K562 (cell line): ENCODE measurements around the gene GORASP2. TPM values are rescaled to one million over a fixed set of nuclear protein-coding genes. Genes with fewer than 3 reads are reported as not detected.

Experiments
- ATAC-seq: fragments of 200-7000 bp; cut with Tn5 transposase; 3 replicates; pipeline ENCODE4 v1.9.1; 2020; ENCODE audit warnings: moderate library complexity
- BruUV-seq: library from RNA; stranded (reverse); fragments of 400-500 nt; replicated peaks from 2 replicates; lab custom pipeline; 2021; lab: Mats Ljungman, UMichigan
- CTCF ChIA-PET: fragments of 300-600 bp; formaldehyde crosslinking; extraction: SDS; loops from one replicate; lab custom pipeline; 2021; ENCODE audit warnings: low intra/inter-chr PET ratio; lab: Yijun Ruan, JAX
- POLR2A ChIA-PET: fragments of 300-600, 350-650 bp; sonication (Branson Sonifier 250); formaldehyde crosslinking; extraction: SDS; loops from one replicate; lab custom pipeline; 2021; ENCODE audit warnings: antibody characterized with exemption, inconsistent platforms; lab: Yijun Ruan, JAX
- DNase-seq, 4 experiments: peaks; one replicate each; pipeline versions ENCODE4 v3.0.0 to v3.0.0-alpha.2; 2011 to 2018; ENCODE audit warnings: low spot score in 3 of 4, mixed read lengths in 3 of 4; ENCODE audit errors: extremely low read depth in 1 of 4
- FAIRE-seq: peaks from 2 replicates; lab custom pipeline; 2011; peaks lifted over from hg19 to GRCh38; lab: Jason Lieb, UNC
- H2AFZ ChIP-seq: 2 replicates; pipeline ENCODE4 v1.6.0; 2011; ENCODE audit warnings: low read depth, low read length, control low read depth, inconsistent platforms
- H3K27ac ChIP-seq: fragments of 200-600 bp; 3 replicates; pipeline ENCODE4 v1.8.0; 2011; ENCODE audit warnings: low read depth, mild to moderate bottlenecking, control low read depth, inconsistent platforms, low read length, moderate library complexity, mixed read lengths; ENCODE audit errors: extremely low read depth
- H3K27me3 ChIP-seq, 2 experiments: fragments of 300-600 bp in 1 of 2; 2 replicates in 1 of 2; 3 replicates in 1 of 2; pipeline versions ENCODE4 v1.6.0 to v1.8.0; 2011; ENCODE audit warnings: inconsistent platforms in 2 of 2, low read length in 2 of 2, mild to moderate bottlenecking in 1 of 2, mixed read lengths in 1 of 2, moderate library complexity in 1 of 2; ENCODE audit not compliant: control insufficient read depth in 2 of 2, insufficient read depth in 2 of 2
- H3K36me3 ChIP-seq: fragments of 300-600 bp; 3 replicates; pipeline ENCODE4 v1.8.0; 2011; ENCODE audit warnings: mild to moderate bottlenecking, low read length, inconsistent platforms; ENCODE audit not compliant: control insufficient read depth, insufficient read depth
- H3K4me1 ChIP-seq, 2 experiments: fragments of 200-600 bp in 1 of 2; replicated peaks in 1 of 2; 2 replicates in 1 of 2; 3 replicates in 1 of 2; pipeline versions ENCODE4 v1.5.1 to v1.8.0; 2011; ENCODE audit warnings: inconsistent platforms in 2 of 2, low read length in 2 of 2, mild to moderate bottlenecking in 1 of 2, mixed read lengths in 1 of 2, moderate library complexity in 1 of 2; ENCODE audit not compliant: control insufficient read depth in 2 of 2, insufficient read depth in 2 of 2
- H3K4me2 ChIP-seq: 2 replicates; pipeline ENCODE4 v1.6.1; 2011; ENCODE audit warnings: low read length, control low read depth, inconsistent platforms, mixed read lengths; ENCODE audit not compliant: insufficient read depth
- H3K4me3 ChIP-seq: fragments of 200-600 bp; sonication (generic), shearing (Covaris generic); 2 replicates; pipeline ENCODE4 v1.5.1; 2016; ENCODE audit warnings: control low read depth, inconsistent platforms
- H3K79me2 ChIP-seq: fragments of 200-600 bp; 3 replicates; pipeline ENCODE4 v1.8.0; 2011; ENCODE audit warnings: low read length, inconsistent platforms; ENCODE audit not compliant: control insufficient read depth, insufficient read depth
- H3K9ac ChIP-seq, 2 experiments: 2 replicates each; pipeline versions ENCODE4 v1.6.0 to v1.6.1; 2011; ENCODE audit warnings: low read depth in 2 of 2, low read length in 2 of 2, control low read depth in 1 of 2, inconsistent platforms in 1 of 2, mild to moderate bottlenecking in 1 of 2, mixed read lengths in 1 of 2; ENCODE audit not compliant: insufficient read depth in 1 of 2
- H3K9me1 ChIP-seq: one replicate; pipeline ENCODE4 v1.6.0; 2011; ENCODE audit warnings: inconsistent platforms, mild to moderate bottlenecking, low read length, moderate library complexity; ENCODE audit not compliant: control insufficient read depth, insufficient read depth
- H3K9me3 ChIP-seq: replicated peaks from 2 replicates; pipeline ENCODE4 v1.5.1; 2011; ENCODE audit warnings: low read depth, low read length, inconsistent platforms; ENCODE audit not compliant: control insufficient read depth, insufficient read depth
- H4K20me1 ChIP-seq: replicated peaks from 2 replicates; pipeline ENCODE4 v1.6.1; 2011; ENCODE audit warnings: low read length, inconsistent platforms, mixed read lengths; ENCODE audit not compliant: control insufficient read depth, insufficient read depth
- DACH1 ChIP-seq: fragments of 450-650 bp; IDR thresholded peaks from 2 replicates; pipeline ENCODE4 v1.6.1; 2018; ENCODE audit not compliant: partially characterized antibody
- DEAF1 ChIP-seq: fragments of 450-650 bp; formaldehyde crosslinking; IDR thresholded peaks from 2 replicates; pipeline ENCODE4 v1.4.0; 2020; ENCODE audit warnings: mild to moderate bottlenecking, moderate library complexity
- POLR2H ChIP-seq: IDR thresholded peaks from 2 replicates; pipeline ENCODE4 v1.6.1; 2016; ENCODE audit warnings: missing genetic modification characterization, low read depth, mild to moderate bottlenecking, control low read depth, missing compliant biosample characterization, moderate library complexity
- SIN3A ChIP-seq, 2 experiments: fragments of 150-350 bp in 1 of 2; IDR thresholded peaks; 2 replicates each; pipeline ENCODE4 v1.6.1; 2011 to 2016; ENCODE audit warnings: borderline replicate concordance in 2 of 2, low read depth in 2 of 2, low read length in 2 of 2, mild to moderate bottlenecking in 2 of 2, moderate library complexity in 2 of 2; ENCODE audit not compliant: control insufficient read depth in 1 of 2
- TAF9B ChIP-seq: fragments of 450-650 bp; IDR thresholded peaks from 2 replicates; pipeline ENCODE4 v1.6.1; 2018; ENCODE audit warnings: mild to moderate bottlenecking; ENCODE audit not compliant: partially characterized antibody
- ZNF311 ChIP-seq: fragments of 250-450 bp; sonication (Bioruptor Pico); IDR thresholded peaks from 2 replicates; pipeline ENCODE4 v1.4.0; 2020; ENCODE audit warnings: mild to moderate bottlenecking, moderate library complexity
- WGBS: fragments of 100-300 bp; shearing (Covaris generic); methylation state at CpG from one replicate; pipeline ENCODE4 v1.1.6; 2016; ENCODE audit warnings: low coverage, mixed read lengths; ENCODE audit not compliant: insufficient coverage; ENCODE audit errors: missing lambda C conversion rate; 5-methylcytosine and 5-hydroxymethylcytosine counted together
- in situ Hi-C: fragments of 300-500 bp; cut with MboI; formaldehyde crosslinking; loops from 4 replicates; pipeline ENCODE4 v1.15.0; 2018; ENCODE audit warnings: inconsistent platforms, mixed read lengths
- intact Hi-C: fragments of 100-400 bp; cut with micrococcal nuclease; formaldehyde crosslinking; loops from 2 replicates; pipeline ENCODE4 v1.14.2; 2022
- polyA plus RNA-seq, 8 experiments: library from polyadenylated mRNA; depleted of rRNA in 4 of 8; stranded (reverse) in 5 of 8; unstranded in 3 of 8; fragments of >200 nt; fragmentation: Nextera tagmentation in 2 of 8; fragmentation: Illumina TruSeq in 1 of 8; extraction: Ambion mirVana in 2 of 8; extraction: Trizol in 1 of 8; gene quantifications; 2 replicates each; pipeline versions ENCODE4 v1.2.1 to v1.2.3, GENCODE V29; 2011 to 2014; ENCODE audit warnings: inconsistent platforms in 1 of 8, missing spikeins in 1 of 8
- total RNA-seq, 7 experiments: library from RNA; depleted of rRNA in 6 of 7; stranded (reverse); fragments of >200 nt in 6 of 7; fragmentation: Illumina TruSeq in 2 of 7; extraction: Trizol in 2 of 7; gene quantifications; 2 replicates each; pipeline versions ENCODE4 v1.2.1 to v1.2.3, GENCODE V29; 2011 to 2021; ENCODE audit warnings: low replicate concordance in 1 of 7

GORASP2 gene
- total and polyA plus RNA-seq, 9 of the 15 experiments (the other 6 are each of a cell fraction or from before 2014, with no cell fraction given), result 27.4 to 180 (median 59.6) TPM

GRCh38 chr2:170944545-170944944 lies 15.5 kb downstream of the GORASP2 start:
- H3K4me1 ChIP-seq, result no peaks in the 10 kb centered on the region; a peak in 2 of 5 replicates

More at GRCh38 chr2:170944545-170944944, 15.5 kb downstream of the GORASP2 start:
- intact Hi-C loops (no loop called here), in situ Hi-C loops (no loop called here)
- WGBS, result 94% methylated on average over 1 of the region's 1 CpG
- H3K4me3 ChIP-seq, result no peak overlapping the region
- H3K79me2 ChIP-seq, result peaks cover 87% of the 10 kb centered on the region
- no peak overlapping the region for H2AFZ ChIP-seq
- H3K36me3 ChIP-seq, result peaks cover 56% of the 10 kb centered on the region
- DNase-seq (no peak), FAIRE-seq (no peak), ATAC-seq (no peak)
- no peaks in the 10 kb centered on the region for H3K9me1 ChIP-seq
- TF ChIP-seq DEAF1 (no peak), DACH1 (no peak), TAF9B (no peak), ZNF311 (CRISPR knock-in tag) (no peak), POLR2H (tag) (peak; percentile 28; the same call in 1 of the 2 replicates), SIN3A (IDR thresholded peaks at IDR 0.05; ENCODE audit: borderline replicate concordance in 2 of 2, control insufficient read depth in 1 of 2, low read depth in 2 of 2, low read length in 2 of 2) (no peak)
- ChIA-PET POLR2A (interaction anchor here (0.6 to 2.5 kb wide), 5 partner anchors 8 to 1132 kb away, joined by 3 to 28 read pairs (median 7); partner anchors contain the start of gene GORASP2), CTCF (no interaction called here)
- peaks cover 9% of the 10 kb centered on the region; the same call in 1 of the 2 replicates for H4K20me1 ChIP-seq
- no peak overlapping the region for H3K9ac ChIP-seq
- no peak overlapping the region for H3K27ac ChIP-seq
- no TSS peak for BruUV-seq
- no peak overlapping the region for H3K4me2 ChIP-seq
- no peaks in the 10 kb centered on the region; the same call in 1 of the 2 replicates for H3K9me3 ChIP-seq
- H3K27me3 ChIP-seq, result no peaks in the 10 kb centered on the region
